HuH-7 (cell line): ENCODE measurements around the gene HPS4.
"Not testable (repeated sequence)": the region's sequence is repeated elsewhere in the genome, so short reads cannot be mapped to it uniquely, and the experiment has no call there.

Experiments used
- DNase-seq: peaks from one replicate; pipeline ENCODE4 v3.0.0; 2011; ENCODE audit warnings: low spot score

The HPS4 gene

GRCh38 chr22:26442086-26442756, 41.4 kb downstream of the HPS4 start:
- no peak for DNase-seq

DNA sequence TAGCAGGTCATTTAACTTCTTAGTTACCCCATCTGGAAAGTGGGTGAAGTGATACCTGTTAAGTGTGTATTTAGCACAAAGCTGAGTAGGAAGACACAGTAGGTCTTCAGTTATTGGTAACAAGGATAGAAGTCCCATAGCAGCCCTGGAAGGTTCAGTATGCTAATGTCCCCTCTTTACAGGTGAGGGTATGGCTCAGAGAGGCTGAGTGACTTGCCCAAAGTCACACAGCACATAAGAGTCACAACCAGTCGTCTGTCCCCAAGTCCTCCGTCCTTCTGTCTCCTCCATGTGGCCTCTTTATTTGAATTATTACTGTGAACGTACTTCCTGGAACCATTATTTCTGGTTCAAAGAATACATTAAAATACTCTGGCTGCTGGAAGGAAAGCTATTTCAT, 44.0 kb downstream of the HPS4 start:
- DNase-seq: no peak

DNA sequence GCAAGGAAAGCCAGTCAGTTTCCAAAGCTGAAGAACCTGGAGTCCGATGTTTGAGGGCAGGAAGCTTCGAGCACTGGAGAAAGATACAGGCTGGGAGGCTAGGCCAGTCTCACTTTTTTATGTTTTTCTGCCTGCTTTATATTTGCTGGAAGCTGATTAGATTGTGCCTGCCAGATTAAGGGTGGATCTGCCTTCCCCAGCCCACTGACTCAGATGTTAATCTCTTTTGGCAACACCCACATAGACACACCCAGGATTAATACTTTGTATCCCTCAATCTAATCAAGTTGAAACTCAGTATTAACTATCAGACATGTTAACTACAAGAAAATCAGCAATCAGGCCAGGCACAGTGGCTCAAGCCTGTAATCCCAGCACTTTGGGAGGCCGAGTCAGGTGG, 44.8 kb downstream of the HPS4 start:
- not testable (repeated sequence) for DNase-seq

GRCh38 chr22:26437694-26438392, 45.7 kb downstream of the HPS4 start:
- no peak for DNase-seq

DNA sequence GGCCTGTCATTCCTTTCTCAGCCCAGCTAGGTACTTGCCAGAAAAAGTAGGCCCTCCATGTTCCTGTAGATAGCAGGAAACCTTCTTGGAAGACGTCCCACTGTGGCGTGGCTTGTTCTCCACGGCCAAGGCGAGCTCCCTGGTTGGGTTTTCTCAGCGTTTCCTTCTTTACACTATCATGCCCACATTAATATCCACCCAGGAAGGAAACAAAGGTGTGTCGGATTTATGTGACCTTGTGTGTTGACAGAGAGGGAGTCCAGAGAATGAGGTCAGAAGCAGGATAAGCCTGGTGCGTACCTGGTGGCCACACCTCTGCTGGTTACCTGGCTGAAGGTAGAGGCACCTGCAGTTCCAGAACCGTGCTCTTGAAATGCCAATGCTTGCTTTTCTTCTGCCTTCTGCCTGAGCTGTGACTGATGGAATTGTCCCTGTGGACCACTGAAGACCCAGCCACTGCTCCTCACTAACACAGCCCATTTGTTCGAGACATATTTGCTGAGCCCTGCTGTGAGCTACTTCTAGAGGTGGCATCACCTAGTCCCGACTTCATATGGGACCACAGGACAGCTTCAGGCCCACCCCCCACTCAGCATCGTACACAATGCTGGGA, 46.6 kb downstream of the HPS4 start:
- DNase-seq: no peak

DNA sequence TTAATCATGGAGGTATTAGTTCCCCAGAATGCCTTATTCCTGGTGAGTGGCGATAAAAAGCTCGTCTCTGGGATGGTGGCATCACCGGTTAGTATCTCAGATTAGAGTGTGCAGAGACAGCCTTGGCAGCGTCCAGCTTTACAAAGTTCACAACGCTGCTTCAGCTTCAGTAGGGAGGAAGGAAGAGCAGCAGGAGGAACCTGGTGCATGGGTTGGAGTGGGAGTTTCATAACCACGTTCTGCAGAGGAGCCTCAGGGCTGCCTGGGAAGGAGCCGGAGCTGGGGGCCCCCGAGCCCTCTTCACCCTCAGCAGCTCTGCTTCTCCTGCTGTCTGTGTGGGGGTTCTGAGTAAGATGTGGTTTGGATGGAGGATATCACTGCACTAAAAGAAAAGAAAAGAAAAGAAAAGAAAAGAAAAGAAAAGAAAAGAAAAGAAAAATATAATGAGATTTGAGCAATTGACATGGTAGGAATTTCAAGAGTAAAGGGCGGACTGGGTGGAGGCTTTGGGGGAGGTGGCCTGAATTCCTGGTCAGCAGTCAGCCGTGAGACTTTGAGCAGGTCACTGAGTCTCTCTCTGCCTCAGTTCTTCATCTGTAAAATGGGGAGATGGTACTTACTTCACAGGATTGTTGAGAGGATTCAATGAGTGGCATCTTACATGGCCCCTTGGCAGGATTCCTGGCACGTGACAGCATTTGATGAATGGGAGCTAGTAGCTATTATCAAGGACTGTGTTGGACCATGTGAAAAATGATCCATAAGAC, 48.1 kb downstream of the HPS4 start:
- DNase-seq: no peak

GRCh38 chr22:26433805-26434204, 49.8 kb downstream of the HPS4 start:
- no peak for DNase-seq

DNA sequence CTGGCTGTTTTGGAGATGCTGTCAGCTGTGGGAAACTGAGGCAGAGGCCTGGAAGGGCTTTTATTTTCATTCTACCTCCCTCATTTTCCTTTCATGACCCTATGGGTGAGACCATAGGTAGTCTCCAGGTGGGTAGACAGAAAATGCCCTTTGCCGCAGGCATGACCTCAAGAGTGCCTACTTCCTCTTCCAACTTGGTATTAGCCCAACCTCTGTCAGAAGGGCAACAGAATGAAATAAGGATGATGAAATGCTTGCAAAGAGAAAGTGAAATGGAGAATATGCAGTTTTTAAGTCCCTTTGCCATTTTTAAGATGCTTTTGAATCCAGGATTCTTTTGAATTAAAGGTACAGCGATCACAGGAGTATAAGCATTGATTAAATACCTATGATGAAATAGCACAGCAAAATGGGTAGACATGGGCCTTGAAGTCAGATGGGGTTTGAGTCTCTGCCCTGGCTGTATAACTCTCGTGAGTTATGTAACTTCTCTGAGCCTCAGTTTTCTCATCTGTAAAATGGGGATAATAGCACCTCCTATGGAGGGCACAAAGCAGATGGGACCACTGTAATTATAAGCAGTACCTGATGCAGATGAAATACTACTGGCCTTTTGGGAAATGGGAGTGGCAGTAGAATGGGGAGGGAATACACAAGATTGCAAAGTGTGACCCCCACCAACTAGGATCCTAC, 50.8 kb downstream of the HPS4 start:
- no peak for DNase-seq

DNA sequence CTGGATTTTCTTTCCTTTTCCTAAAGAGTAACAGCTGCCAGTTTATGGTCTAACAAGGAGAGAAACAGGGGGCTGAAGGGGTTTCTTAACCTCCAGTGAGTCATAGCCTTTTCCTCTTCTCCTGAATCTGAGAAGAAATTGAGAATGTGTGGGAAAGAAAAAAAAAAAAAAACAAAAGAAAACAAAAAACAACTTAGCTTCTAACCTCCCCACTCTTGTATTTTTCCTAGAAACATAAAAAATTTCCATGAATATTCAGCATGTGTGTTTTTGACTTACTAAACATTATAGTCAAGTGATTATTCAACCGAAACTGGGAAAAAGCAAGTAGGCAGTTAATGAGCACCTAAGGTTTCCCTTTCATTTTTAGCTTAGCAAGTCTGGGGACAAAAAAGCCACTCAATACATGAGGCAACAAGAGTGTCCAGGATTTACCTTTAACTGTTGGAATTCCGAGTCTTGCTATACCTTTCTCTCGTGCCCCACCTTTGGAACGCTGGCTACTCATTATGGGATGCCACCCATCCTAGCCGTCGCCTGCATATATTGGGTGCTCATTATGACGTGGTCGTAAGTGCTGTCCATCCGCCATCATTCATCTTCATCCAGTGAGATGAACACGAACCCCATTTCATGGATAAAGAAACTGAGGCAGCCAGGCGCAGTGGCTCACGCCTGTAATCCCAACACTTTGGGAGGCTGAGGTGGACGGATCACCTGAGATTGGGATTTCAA, 52.2 kb downstream of the HPS4 start:
- no peak for DNase-seq

DNA sequence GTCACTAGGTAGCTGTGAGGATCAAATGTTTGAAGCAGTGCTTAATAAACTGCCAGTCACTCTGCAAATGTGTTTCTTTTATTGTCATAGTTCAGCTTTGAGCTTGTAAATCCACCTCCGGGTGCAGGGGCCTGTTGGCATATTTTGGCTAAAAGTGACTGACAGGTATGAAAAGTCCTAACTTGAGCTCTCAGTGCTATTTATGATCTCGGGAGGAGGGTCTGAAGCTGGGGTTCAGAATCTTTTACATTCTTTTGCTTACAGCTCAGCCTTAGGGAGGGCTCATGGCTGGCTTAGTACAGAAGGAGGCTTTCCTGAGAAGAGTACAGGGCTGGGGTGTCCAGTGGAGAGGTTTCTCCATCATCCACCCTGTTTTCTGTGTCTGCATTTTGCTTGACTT, 53.0 kb downstream of the HPS4 start:
- no peak for DNase-seq

DNA sequence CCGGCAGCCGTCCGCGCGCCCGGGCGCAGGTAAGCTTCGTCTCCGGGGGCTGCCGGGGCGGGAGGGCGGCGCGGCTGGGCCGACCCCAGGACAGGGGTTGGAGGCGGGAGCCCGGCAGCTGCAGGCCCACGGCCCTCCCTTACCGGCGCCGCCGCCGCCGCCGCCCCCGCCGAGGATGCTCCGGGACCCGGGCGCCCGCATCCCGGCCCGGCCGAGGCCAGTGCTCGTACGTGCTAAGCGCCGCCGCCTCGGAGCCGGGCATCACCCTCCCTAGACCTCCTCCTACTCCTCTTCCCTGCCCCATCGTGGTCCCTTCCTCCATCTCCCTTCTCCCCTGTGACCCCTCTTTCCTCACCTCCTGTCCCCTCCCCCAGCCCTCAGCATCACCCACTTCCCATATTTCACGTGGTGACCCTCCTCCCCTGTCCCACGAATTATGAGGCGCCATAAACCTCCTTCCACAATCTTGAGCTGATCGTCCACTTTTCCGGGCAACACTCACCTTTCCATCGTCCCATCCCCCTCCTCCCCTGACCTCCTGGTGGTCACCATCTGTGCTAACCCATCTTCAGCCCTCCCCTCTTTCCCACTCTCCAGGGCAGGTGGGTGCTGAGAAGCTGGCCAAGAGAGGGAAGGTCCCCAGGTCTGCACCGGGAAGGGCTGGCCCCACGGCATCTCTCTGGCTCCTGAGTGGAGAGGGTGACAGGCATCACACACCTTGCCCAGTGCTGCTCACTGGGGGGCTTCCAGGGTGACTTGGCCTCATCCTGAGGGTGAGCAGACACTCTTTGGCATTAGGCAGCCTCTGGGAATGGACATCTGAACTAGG, 53.9 kb downstream of the HPS4 start:
- no peak for DNase-seq

DNA sequence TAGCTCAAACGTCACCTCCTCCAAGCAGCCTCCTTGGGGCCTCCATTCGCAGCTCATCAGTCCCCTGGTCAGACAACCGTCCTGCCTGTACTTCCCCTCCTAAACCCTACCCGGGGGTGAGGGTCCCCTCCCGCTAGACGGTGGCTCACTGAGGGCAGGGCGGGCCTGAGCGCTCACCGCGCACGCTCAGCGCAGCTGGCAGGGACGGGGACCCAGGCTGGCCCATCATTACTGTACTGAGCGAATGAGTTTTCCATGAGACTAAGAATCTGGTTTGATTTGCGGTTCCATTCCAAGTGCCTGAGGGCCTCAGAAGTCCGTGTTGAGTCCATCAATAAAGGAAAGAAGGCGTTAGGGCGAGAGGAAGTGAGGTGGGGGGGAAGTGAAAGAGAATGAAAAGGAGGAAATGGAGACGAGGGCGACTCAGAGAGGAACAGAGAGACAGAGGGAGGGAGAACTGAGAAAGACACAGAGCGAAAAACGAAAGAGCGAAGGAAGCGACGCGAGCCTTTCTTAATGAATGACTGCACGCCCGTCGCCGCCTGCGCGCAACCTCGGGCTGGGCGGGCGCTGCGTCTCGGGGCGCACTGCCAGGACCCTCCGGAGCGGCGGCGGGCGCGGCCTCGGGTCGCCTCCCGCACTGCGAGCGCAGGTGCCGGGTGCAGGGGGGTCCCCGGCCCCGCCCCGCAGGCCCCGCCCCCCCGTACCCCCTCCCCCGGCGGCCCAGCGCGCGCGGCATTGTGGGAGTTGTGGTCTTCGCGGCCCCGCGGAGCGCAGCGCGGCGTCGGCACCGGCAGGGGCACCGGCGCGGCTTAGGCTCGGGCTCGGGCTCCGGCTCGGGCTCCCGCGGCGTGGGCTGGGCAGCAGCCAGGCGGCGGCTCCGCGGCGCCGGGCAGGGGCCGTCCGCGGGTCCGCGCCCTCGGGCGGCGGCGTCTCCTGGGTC, 54.8 kb downstream of the HPS4 start, which contains the start of gene ASPHD2:
Gene ASPHD2 (plus strand): TSS at position 746 of the 943 bp plus-strand sequence. CDS start 4,356 bp downstream, outside the sequence.
- peak; percentile 67 for DNase-seq

- DNase-seq: no peak
These were observed 56.7 kb downstream of the HPS4 start for GRCh38 chr22:26426924-26427323.

GRCh38 chr22:26418620-26419019, 65.0 kb downstream of the HPS4 start:
- no peak for DNase-seq

- DNase-seq: no peak
These were observed 66.2 kb downstream of the HPS4 start for GRCh38 chr22:26417406-26417805.

- no peak for DNase-seq
These were observed 66.8 kb downstream of the HPS4 start for GRCh38 chr22:26416670-26417276.

DNA sequence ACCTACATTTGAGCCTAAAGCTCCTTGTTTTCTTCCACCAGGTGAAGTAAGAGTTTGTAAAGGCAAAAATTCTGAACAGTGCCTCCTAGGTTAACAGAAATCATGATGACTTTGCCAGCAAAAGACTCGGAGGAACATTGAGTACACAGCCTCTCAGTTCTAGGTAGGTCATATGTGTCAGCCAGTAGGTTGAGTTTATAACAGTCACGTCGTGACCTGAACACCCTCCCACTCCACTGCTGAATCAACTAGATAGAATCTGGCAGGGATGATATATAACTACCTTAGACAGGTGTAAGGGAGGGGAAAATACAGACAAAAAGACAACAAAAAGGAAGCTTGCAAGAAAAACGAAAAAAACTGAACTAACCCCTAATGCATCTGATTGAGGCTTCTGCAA, 67.3 kb downstream of the HPS4 start:
- DNase-seq: no peak

DNA sequence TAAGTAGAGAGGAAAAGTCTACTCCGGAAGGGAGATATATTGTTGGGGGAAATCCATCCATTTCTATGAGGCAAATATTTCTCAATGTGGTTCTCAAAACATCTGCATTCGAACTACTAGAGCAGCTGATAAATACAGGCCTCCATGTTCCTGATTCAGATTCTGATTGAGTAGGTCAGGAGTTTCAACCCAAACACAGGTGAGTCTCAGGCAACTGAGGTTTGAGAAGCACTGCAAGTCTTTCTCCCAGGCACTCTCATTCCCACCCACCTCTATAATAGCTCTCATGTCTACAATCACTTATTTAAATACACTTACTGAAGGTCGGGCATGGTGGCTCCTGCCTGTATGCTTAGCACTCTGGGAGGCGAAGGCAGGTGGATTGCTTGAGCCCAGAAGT, 69.2 kb downstream of the HPS4 start:
- no peak for DNase-seq

DNA sequence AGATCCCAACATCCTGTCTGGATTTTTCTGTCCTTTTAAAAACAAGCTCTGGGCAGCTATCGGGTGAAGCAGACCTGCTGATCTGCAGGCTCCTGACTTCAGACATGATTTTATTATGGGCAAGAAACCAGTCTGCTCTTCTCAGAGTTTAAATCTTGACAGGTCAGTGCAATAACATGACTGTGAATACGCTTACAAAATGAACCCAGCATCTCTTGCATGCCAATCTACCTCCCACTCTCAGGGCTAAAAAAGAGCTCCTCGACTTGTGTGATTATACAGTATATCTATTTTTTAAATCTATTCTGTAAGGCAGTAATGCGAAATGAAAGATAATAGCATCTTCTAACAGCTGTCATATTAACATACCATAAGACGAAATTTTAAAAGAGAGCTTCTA, 73.2 kb downstream of the HPS4 start:
- no peak for DNase-seq
